ENCODE data around the gene KDM1B.

The KDM1B gene, protein sequence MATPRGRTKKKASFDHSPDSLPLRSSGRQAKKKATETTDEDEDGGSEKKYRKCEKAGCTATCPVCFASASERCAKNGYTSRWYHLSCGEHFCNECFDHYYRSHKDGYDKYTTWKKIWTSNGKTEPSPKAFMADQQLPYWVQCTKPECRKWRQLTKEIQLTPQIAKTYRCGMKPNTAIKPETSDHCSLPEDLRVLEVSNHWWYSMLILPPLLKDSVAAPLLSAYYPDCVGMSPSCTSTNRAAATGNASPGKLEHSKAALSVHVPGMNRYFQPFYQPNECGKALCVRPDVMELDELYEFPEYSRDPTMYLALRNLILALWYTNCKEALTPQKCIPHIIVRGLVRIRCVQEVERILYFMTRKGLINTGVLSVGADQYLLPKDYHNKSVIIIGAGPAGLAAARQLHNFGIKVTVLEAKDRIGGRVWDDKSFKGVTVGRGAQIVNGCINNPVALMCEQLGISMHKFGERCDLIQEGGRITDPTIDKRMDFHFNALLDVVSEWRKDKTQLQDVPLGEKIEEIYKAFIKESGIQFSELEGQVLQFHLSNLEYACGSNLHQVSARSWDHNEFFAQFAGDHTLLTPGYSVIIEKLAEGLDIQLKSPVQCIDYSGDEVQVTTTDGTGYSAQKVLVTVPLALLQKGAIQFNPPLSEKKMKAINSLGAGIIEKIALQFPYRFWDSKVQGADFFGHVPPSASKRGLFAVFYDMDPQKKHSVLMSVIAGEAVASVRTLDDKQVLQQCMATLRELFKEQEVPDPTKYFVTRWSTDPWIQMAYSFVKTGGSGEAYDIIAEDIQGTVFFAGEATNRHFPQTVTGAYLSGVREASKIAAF

DNA sequence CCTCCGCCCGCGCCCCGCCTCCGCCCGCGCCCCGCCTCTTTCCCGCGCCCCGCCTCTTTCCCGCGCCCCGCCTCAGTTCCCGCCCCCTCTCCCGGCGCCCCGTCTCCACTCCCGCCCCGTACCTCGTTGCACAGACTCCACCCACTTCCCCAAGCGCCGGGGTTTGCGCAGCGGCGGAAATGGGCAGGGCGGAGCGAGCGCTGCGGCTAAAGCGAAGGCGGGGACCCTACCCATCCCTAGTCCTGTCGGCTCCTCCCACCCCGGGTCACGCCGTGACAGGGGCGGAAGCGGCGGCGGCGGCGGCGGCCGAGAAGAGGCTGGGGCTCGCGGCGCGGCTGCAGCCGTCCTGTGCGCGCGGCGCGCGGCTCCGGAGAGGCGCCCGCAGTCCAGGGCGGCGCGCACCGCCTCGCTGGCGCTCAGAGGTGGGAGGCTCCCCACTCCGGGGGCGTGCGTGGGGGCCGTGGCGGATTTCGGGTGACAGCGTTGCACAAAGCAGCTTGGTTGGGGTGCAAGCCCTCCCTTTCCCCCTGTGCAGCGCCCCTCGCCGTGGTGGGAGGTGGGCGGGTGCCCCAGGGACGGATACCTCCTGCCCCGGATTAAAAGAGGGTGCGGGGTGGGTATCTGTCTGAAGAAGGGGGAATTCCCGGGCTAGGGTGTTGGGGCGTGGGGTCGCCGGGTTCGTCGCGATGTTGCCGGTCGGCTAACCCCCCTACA is at the start of gene KDM1B:
Gene KDM1B (plus strand): TSS at position 273 of the 714 bp plus-strand sequence. CDS start 4,474 bp downstream, outside the sequence.
- DNase-seq, result peak; percentile 99

DNA sequence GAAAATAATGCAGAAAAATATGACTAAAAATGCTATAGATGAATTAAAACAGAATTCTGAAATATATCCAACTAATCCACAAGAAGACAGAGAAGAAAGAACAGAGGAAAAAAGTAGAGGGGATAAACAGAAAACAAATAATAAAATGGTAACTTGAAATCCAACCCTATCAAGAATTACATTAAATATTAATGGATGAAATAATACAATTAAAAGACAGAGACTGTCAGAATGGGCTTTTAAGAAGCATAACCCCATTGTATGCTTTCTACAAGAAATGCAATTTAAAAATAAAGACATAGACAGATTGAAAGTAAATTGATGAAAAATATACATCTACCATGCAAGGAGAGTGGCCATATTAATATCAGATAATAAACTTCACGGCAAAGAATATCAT is 48.2 kb upstream of the KDM1B start:
- DNase-seq, result no peak

DNA sequence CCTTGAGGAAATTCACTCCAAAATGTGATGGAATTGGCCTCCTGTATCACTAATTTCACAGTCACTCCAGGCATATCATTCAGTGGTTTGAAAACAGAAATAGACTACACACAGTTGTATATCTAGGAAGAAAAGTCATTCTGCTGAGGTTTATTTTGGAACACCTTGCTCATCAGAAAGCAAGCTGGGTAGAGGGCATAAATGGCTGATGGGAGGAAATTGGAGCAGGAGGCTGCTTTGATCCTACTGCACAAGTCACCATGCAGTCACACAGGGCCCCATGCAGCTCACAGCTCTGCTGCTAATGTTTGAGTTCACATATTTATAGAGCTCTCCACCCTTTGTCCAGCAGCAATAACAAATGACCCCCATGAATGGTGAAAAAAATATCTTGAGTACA is 45.1 kb upstream of the KDM1B start:
- no peak for DNase-seq

- no peak for DNase-seq
Measured at GRCh38 chr6:18115356-18115755, 39.9 kb upstream of the KDM1B start.

GRCh38 chr6:18117136-18117535 is 38.1 kb upstream of the KDM1B start:
- DNase-seq, result no peak

DNA sequence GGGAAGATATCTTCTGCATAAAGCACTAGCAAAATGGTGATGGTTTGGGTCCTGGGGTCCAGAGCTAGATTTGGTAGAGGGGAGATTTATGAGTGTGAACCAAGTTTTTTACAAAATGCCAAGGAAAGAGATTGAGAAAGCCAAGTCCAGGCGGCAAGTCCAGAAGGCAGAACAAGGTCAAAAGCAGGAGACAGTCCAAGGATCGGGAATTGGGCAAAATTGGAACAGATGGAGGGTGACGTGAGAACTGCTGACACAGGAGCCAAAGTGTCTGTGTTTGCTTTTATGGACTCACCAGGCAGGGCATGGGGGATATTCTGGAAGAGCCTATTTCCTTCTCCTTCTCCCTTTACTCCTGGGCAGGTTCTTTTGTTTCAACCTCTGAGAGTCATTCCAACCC is 36.9 kb upstream of the KDM1B start:
- no peak for DNase-seq

DNA sequence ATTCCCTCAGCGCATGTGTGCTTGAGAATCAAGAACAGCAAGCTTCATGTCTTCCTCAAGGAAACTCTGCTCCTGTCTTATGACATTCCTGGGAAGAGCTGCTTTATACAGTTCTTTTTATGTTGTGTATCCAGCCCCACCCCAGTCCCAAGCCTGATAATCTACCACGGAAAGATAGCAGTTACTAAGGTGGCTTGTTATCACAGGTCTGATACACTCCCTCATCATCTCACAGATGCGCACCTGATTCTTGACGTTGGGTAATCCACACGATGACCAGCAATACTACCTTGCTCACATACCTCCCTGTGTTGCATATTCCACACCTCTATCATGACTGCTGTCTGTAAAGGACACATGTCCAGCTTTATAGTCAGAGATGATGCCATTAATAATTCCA is 36.0 kb upstream of the KDM1B start:
- no peak for DNase-seq

- DNase-seq, result no peak
Measured at GRCh38 chr6:18121580-18122127, 33.6 kb upstream of the KDM1B start.

DNA sequence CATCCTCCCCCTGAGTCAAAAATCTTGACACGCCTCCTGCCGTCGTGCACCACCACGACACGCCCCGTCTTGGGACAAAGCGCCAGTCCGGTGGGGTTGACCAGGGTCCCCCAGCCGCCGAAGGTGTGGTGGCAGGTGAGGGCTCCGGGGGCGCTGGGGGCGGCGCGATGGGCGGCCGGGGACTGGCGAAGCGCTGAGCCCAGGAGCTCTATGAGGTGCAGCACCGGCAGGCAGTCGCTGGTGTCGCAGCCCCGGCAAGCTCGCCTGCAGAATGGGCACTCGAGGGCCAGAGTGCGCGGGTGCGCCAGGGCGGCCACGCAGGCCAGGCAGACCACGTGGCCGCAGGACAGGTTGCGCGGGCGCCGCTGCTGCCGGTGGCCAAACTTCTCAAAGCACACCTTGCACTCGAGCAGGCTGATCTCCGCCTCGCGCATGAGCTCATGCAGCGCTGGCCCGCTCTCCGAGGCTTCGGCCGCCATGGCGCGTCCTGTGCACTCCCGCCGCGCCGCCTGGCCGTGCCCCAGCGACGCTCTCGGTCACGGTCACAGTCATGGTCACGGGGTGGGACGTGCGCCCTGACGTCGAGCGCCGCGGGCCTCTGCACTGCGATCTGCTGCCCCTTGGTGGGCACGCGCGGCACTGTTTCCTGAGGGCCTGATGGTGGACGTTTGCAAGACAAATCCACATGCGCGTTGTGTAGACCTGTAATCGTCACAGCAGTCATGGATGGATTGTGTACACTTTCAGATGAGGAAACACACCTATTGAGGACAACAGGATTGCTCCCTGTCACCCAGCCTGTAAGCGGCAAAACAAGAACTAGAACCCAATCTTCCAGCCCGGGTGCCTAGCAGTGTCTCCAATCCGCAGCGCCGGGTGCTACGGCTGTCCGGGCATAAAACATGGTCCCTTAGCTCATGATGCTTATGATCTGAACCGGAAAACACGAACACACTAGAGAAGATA is 32.8 kb upstream of the KDM1B start, which contains the start of gene NHLRC1:
Gene NHLRC1 (minus strand): TSS at position 550 of the 966 bp plus-strand sequence. CDS start 71 bp downstream, at position 479.
- peak; percentile 90 for DNase-seq

- DNase-seq, result no peak
Measured at GRCh38 chr6:18126121-18126520, 29.1 kb upstream of the KDM1B start.

DNA sequence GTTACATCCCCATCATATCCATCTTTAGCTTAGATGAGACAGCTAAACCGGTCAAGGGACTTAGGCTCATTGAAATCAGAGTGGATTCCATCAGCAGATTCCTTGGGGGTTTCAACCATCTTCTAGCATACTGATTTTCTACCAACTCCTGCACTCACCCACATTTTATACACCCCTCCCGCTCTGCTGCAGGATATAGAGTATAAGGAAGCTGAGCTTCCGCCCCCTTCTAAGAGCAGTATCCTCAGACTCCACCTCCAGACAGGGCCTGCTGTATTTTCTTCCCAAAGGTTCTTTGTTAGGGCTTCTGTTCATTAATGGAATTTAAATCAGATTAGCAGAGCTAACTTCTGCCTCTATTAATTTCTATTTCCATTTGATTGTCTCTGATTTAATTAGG is 22.9 kb upstream of the KDM1B start:
- DNase-seq, result no peak

- no peak for DNase-seq
Measured at GRCh38 chr6:18135171-18135570, 20.1 kb upstream of the KDM1B start.

DNA sequence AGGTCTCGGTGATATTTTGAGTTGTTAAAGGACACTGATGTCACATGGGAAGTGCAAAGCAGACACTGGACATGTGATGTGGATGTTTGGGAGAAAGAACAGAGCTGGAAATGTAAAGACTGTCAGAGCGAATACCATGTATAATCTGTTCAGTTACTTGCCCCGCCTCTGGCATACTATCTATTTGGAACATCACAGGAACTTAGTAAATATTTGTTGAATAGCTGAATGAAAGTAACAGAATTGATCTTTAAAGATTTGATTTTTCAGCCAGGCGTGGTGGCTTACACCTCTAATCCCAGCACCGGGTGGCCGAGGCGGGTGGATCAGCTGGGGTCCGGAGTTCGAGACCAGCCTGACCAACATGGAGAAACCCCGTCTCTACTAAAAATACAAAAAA is 19.0 kb upstream of the KDM1B start:
- DNase-seq, result no peak

GRCh38 chr6:18138906-18139305 is 16.3 kb upstream of the KDM1B start:
- DNase-seq, result no peak

- DNase-seq, result no peak
Measured at GRCh38 chr6:18139935-18140621, 15.1 kb upstream of the KDM1B start.

GRCh38 chr6:18141805-18142590 is 13.2 kb upstream of the KDM1B start:
- no peak for DNase-seq

GRCh38 chr6:18142591-18142861 is 12.7 kb upstream of the KDM1B start:
- no peak for DNase-seq

DNA sequence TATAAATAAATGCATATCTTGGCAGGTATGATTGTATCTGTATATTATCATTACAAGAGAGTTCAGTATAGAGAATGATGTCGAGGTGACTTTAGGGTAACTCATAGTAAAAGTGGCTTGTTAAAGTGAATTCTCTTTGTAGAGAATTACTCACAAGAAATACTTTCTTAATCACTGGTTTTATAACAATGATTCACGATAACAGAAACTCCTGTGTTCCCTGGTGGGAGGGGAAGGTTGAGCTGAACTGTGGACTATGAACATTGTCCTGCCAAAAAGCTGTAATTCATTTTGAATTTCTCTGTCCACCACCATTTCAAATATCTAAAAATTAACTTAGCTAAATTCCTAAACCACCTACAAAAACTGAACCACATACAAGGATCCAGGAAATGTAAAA is 8.1 kb upstream of the KDM1B start:
- no peak for DNase-seq

GRCh38 chr6:18147616-18148015 is 7.6 kb upstream of the KDM1B start:
- no peak for DNase-seq

DNA sequence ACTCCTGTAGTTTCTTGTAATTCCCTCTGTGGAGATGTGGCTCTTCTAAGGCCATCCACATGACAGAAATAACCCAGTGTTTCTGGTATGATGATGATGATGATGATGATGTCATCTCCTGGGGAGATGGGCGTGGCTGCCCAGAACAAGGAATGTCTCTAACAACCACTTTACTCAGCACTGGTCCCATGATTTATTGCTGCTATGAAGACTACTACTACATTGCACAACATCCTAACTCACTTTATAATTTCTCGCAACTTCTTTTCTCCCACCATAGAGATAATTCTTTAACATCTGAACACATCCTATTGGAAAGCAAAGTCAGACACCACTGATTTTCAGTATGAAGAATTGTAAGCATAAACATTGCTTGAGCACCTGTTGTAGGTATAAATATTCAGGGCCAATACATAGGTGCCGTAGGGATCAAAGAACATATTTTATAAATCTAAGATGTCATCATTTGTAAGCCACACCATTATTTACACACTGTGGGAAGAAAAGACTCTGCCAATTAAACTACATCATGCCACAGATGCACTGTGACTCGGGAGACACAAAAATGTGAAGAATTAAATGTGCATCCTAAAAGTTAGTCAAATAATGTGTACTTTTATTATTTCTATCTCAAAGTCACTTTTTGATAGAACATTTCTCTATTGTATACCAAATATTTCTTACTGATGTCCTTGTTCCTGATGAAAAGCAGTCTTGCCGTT is 6.8 kb upstream of the KDM1B start:
- DNase-seq, result no peak
